ENCODE results near the gene TTI1.

TTI1 gene

GRCh38 chr20:37987602-37988290, 45.5 kb downstream of the TTI1 start:
- DNase-seq (ENCODE audit: low read depth, low spot score) = no peak

GRCh38 chr20:37986873-37987601, 46.2 kb downstream of the TTI1 start:
- DNase-seq (ENCODE audit: low read depth, low spot score) = no peak

GRCh38 chr20:37986044-37986858, 47.0 kb downstream of the TTI1 start:
- DNase-seq (ENCODE audit: low read depth, low spot score) = no peak

- DNase-seq (ENCODE audit: low read depth, low spot score) = no peak
Measured at GRCh38 chr20:37984018-37984785, 49.1 kb downstream of the TTI1 start.

- no peak for DNase-seq (ENCODE audit: low read depth, low spot score)
Measured at GRCh38 chr20:37983286-37983685, 50.0 kb downstream of the TTI1 start.

- DNase-seq (ENCODE audit: low read depth, low spot score) = no peak
Measured at GRCh38 chr20:37981568-37981967, 51.7 kb downstream of the TTI1 start.

GRCh38 chr20:37980876-37981275, 52.4 kb downstream of the TTI1 start:
- no peak for DNase-seq (ENCODE audit: low read depth, low spot score)

- DNase-seq (ENCODE audit: low read depth, low spot score) = no peak
Measured at GRCh38 chr20:37980383-37980782, 52.9 kb downstream of the TTI1 start.

- DNase-seq (ENCODE audit: low read depth, low spot score) = no peak
Measured at GRCh38 chr20:37979021-37979985, 54.0 kb downstream of the TTI1 start.

GRCh38 chr20:37977786-37978185, 55.5 kb downstream of the TTI1 start:
- DNase-seq (ENCODE audit: low read depth, low spot score) = no peak

GRCh38 chr20:37977338-37977737, 55.9 kb downstream of the TTI1 start:
- DNase-seq (ENCODE audit: low read depth, low spot score) = no peak

GRCh38 chr20:37976887-37977286, 56.4 kb downstream of the TTI1 start:
- DNase-seq (ENCODE audit: low read depth, low spot score) = no peak

- no peak for DNase-seq (ENCODE audit: low read depth, low spot score)
Measured at GRCh38 chr20:37973059-37973910, 60.0 kb downstream of the TTI1 start.

GRCh38 chr20:37972256-37973058, 60.8 kb downstream of the TTI1 start:
- no peak for DNase-seq (ENCODE audit: low read depth, low spot score)

GRCh38 chr20:37971561-37972127, 61.6 kb downstream of the TTI1 start:
- no peak for DNase-seq (ENCODE audit: low read depth, low spot score)

- DNase-seq (ENCODE audit: low read depth, low spot score) = no peak
Measured at GRCh38 chr20:37970856-37971245, 62.4 kb downstream of the TTI1 start.

- DNase-seq (ENCODE audit: low read depth, low spot score) = no peak
Measured at GRCh38 chr20:37969949-37970855, 63.1 kb downstream of the TTI1 start.
